NCI-H146 treated with DMSO at 0.1 percent for 48 hours (cell line): ENCODE results near the gene MBD1.
"Not testable (repeated sequence)": the region's sequence is repeated elsewhere in the genome, so short reads cannot be mapped to it uniquely, and the experiment has no call there.

ENCODE experiments used
- DNase-seq: peaks from one replicate; lab custom pipeline; 2025; ENCODE audit not compliant: unreplicated experiment; lab: John Stamatoyannopoulos, UW

The MBD1 gene

GRCh38 chr18:50297621-50298442 lies 16.5 kb upstream of the MBD1 start:
- DNase-seq, result peak; percentile 82

DNA sequence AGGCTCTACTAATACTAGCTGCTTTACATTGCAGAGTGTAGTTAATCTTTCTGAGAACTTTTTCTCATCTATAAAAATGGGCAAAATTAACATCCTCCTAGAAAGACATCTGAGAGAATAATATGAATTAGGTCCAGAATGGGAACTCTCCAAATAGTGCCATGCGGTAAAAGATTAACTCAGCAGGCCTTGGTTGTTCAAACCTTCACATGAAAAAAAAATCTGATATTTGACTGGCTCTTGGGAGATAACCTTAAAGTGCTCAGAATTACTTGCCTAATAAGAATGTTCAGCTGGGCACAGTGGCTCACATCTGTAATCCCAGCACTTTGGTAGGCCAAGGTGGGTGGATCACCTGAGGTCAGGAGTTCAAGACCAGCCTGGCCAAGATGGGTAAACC lies 11.7 kb upstream of the MBD1 start:
- DNase-seq, result no peak

GRCh38 chr18:50289108-50289443 lies 7.8 kb upstream of the MBD1 start:
- DNase-seq, result no peak

GRCh38 chr18:50288348-50289107 lies 7.2 kb upstream of the MBD1 start:
- not testable (repeated sequence) for DNase-seq

DNA sequence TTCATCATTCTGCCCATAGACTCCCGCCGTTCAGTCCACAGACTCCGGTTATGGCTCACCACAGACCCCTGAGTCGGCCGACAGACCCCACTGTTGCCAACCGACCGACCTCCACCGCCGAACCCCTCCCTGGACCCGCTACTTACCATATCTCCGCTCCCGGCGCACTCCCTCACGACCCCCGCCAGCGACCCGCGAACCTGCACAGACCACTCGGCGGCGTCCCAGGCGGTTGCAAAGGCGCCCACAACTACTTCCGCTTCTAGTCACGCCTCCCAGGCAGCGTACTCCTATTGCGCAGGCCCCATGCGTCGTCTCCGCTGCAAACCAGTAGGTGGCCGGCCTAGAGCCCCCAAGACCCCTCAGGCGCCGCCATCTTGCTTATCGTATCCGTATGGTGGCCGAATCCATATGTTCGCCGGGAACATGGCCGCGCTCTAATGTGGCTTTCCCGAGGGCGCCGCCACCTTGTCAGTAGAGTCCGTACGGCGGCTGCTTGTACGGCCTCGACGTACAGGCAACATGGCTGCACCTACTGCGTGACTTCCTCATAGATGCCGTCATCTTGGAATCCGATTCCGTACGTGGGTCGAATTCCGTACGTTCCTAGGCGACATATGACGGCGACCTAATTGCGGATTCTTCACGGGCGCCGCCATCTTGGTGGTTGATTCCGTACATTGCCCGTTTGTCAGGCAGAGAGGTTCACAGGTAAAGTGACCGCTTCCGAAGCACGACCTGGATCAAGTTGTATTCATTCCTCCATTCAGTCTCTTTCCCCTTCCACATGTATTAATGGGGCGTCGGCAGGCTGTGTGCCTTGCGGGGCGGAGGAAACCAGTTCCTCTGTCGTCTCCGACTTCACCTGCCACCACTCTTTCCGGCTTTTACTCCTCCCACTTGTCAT lies 6.4 kb upstream of the MBD1 start, which contains the start of gene CXXC1:
CXXC1 (minus strand) TSS at position 252 of the 907 bp plus-strand sequence; CDS start at position 149, 103 bp downstream.
- peak; percentile 100 for DNase-seq

- no peak for DNase-seq
Measured at GRCh38 chr18:50287028-50287440, 5.7 kb upstream of the MBD1 start.

GRCh38 chr18:50286391-50287027 lies 5.2 kb upstream of the MBD1 start:
- DNase-seq, result peak; percentile 30

GRCh38 chr18:50285631-50286321 lies 4.5 kb upstream of the MBD1 start:
- no peak for DNase-seq

- DNase-seq, result no peak
Measured at GRCh38 chr18:50285071-50285470, 3.7 kb upstream of the MBD1 start.

- no peak for DNase-seq
Measured at GRCh38 chr18:50284255-50284885, 3.0 kb upstream of the MBD1 start.

DNA sequence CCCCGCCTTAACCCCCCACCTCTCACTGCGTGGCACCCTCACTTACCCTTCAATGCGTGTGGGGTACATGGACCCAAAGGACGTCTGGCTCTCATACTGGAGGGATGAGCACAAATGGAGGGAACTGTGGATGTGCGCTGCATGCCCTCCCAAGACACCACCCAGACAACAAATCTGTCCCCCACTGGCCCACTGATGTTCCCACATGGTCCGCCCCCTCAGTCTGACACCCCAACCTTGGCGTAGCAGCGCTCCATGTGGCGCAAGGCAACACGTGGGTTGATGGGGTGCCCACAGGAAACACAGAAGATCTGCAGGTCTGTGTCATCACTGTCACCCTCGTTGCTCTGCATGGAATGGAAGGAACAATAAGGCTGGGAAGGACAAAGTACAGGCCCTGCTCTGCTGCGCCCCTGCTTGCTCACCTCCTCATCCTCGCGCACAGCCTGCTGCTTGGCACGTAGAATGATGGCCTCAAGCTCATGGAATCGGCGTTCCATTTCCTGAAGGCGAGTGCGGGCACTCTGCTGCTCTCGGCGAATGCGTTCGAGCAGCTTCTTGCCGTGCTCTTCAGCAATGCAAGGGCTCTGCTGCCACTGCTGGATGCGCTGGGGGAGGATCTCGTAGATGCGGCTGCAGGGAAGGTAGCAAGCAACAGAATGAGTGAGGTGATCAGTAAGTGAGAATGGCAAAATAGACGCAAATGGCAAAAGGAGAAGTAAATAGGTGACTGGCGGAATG lies 2.3 kb upstream of the MBD1 start:
- no peak for DNase-seq

- DNase-seq, result no peak
Measured at GRCh38 chr18:50282521-50283335, 1.4 kb upstream of the MBD1 start.

GRCh38 chr18:50281972-50282520 lies 723 bp upstream of the MBD1 start:
- DNase-seq, result no peak

DNA sequence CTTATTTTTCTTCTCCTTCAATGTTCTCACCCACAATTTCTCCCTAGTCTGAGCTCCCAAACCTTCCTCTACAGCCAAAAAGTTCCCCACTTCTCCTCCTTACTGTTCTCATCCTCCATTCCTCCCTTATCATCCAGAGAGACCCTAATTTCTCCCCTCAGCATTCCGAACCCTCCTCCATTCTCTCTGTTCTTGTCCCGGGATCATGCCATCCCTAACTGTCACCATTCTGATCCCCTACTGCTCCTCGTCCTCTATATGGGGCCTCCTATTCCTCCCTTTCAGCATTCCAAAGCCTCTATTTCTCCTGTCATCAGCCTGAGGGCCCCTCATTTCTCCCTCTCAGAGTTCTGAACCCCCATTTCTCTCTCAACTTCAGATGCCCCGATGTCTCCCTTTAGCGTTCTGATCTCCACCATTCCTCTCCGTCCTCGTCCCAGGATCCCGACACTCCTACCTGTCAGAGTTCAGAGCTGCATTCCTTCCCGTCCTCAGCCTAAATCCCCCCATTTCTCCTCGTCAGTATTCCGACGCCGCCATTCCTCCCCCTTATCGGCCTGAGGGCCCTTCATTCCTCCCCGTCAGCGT lies 522 bp downstream of the MBD1 start:
- no peak for DNase-seq

- DNase-seq, result no peak
Measured at GRCh38 chr18:50279752-50280151, 1.6 kb downstream of the MBD1 start.

DNA sequence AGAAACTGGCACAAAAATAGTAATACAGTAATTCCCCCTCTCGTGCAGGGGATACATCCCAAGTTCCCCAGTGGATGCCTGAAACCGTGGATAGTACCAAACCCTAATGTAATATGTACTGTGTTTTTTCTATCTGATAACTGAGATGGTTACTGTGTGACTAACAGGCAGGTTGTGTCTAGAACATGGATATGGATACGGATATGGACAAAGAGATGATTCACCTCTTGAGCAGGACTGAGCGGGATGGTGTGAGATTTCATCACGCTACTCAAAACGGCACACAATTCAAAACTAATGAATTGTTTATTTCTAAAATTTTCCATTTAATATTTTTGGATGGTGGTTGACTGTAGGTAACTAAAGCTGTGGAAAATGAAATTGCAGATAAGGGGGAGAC lies 3.4 kb downstream of the MBD1 start:
- DNase-seq, result no peak

GRCh38 chr18:50276452-50276851 lies 4.9 kb downstream of the MBD1 start:
- no peak for DNase-seq
